Cardiac fibroblast (primary cell): Measurements from ENCODE around the gene MGMT.

ENCODE experiments used
- DNase-seq, 2 donors: peaks; one replicate each; pipeline versions ENCODE4 v3.0.0 to v3.0.0-alpha.2; 2010; ENCODE audit warnings: low read depth in 2 of 2
- H3K4me3 ChIP-seq, 2 donors: replicated peaks in 1 of 2; 1 replicate in 1 of 2; 2 replicates in 1 of 2; pipeline ENCODE4 v1.5.1; 2011; ENCODE audit warnings: low read depth in 2 of 2, low read length in 2 of 2, mild to moderate bottlenecking in 2 of 2, moderate library complexity in 1 of 2
- CTCF ChIP-seq: IDR thresholded peaks from one replicate; pipeline ENCODE4 v1.5.1; 2011; ENCODE audit warnings: low read depth, mild to moderate bottlenecking, low read length, inconsistent platforms

The MGMT gene

GRCh38 chr10:129637010-129637409 lies 170.0 kb downstream of the MGMT start:
- H3K4me3 ChIP-seq = no peak overlapping the region
- TF ChIP-seq CTCF = no peak
- no peak for DNase-seq

GRCh38 chr10:129637846-129638245 lies 170.8 kb downstream of the MGMT start:
- no peak for TF ChIP-seq CTCF
- H3K4me3 ChIP-seq = no peak overlapping the region
- DNase-seq = no peak

- H3K4me3 ChIP-seq = no peak overlapping the region
- no peak for DNase-seq
These were observed 174.3 kb downstream of the MGMT start for GRCh38 chr10:129641351-129641750.

GRCh38 chr10:129641982-129642381 lies 174.9 kb downstream of the MGMT start:
- no peak overlapping the region for H3K4me3 ChIP-seq
- TF ChIP-seq CTCF = no peak
- no peak for DNase-seq

More at GRCh38 chr10:129641351-129641750, 174.3 kb downstream of the MGMT start:
- TF ChIP-seq CTCF = no peak

GRCh38 chr10:129642427-129642826 lies 175.4 kb downstream of the MGMT start:
- DNase-seq = peak in 1 of 2 donors; percentile 13
- no peak overlapping the region for H3K4me3 ChIP-seq
- no peak for TF ChIP-seq CTCF

GRCh38 chr10:129643266-129643665 lies 176.2 kb downstream of the MGMT start:
- no peak for DNase-seq
- no peak for TF ChIP-seq CTCF
- no peak overlapping the region for H3K4me3 ChIP-seq

GRCh38 chr10:129645487-129645886 lies 178.4 kb downstream of the MGMT start:
- H3K4me3 ChIP-seq = no peak overlapping the region
- TF ChIP-seq CTCF = no peak
- DNase-seq = no peak
